ENCODE data around the gene ASTN2.

DNA sequence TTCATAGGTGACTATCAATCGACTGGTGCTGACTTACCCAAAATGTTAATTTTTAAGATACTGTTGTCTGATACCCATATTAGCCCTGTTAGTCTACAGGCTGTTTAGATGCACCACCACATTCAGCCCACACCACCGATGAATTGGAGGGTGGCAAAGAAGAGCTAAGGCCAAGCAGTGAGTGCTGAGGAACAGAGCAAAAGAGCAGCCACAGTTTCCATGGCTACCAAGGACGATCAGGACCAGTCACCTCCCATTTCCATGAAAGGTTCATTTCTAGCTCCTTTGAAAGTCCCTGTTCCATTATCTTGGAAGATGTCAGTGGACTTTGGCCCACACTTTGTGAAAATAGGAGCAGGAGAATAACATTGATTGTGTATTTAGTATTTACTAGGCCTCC lies 364.9 kb downstream of the ASTN2 start:
- TF ChIP-seq, protein P1, sequence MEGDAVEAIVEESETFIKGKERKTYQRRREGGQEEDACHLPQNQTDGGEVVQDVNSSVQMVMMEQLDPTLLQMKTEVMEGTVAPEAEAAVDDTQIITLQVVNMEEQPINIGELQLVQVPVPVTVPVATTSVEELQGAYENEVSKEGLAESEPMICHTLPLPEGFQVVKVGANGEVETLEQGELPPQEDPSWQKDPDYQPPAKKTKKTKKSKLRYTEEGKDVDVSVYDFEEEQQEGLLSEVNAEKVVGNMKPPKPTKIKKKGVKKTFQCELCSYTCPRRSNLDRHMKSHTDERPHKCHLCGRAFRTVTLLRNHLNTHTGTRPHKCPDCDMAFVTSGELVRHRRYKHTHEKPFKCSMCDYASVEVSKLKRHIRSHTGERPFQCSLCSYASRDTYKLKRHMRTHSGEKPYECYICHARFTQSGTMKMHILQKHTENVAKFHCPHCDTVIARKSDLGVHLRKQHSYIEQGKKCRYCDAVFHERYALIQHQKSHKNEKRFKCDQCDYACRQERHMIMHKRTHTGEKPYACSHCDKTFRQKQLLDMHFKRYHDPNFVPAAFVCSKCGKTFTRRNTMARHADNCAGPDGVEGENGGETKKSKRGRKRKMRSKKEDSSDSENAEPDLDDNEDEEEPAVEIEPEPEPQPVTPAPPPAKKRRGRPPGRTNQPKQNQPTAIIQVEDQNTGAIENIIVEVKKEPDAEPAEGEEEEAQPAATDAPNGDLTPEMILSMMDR (IDR thresholded peaks at IDR 0.05) = no peak
- TF ChIP-seq POLR2A (IDR thresholded peaks at IDR 0.05) = no peak

All from testis (tissue), 2 donors.